Activated CD8-positive, alpha-beta T cell treated with anti-CD3 and anti-CD28 coated beads, Interleukin-2, amount 10 ng/mL, durations not matched to agents 7 days and 5 days (primary cell): ENCODE data around the gene STX4. TPM values are rescaled to one million over a fixed set of nuclear protein-coding genes. Genes with fewer than 3 reads are reported as not detected.

Experiments
- ATAC-seq: fragments of 150-1000 bp; cut with Tn5 transposase; one replicate; pipeline ENCODE4 v1.10.0; 2021; ENCODE audit warnings: moderate library complexity
- CTCF ChIA-PET: fragments of 350-600 bp; sonication (Branson Sonifier 250); formaldehyde crosslinking; loops from one replicate; lab custom pipeline; 2021; ENCODE audit warnings: antibody characterized with exemption; lab: Charles Lee
- POLR2A ChIA-PET: fragments of 350-600 bp; sonication (Branson Sonifier 250); formaldehyde crosslinking; loops from one replicate; lab custom pipeline; 2021; ENCODE audit warnings: antibody characterized with exemption; lab: Charles Lee
- DNase-seq: peaks from one replicate; pipeline ENCODE4 v3.0.0-alpha.2; 2020
- H3K27ac Mint-ChIP-seq: one replicate; pipeline ENCODE4 v1.8.0; 2021; ENCODE audit warnings: mild to moderate bottlenecking, mixed read lengths
- H3K27me3 Mint-ChIP-seq: one replicate; pipeline ENCODE4 v1.8.0; 2021; ENCODE audit warnings: low read depth, mixed read lengths
- H3K36me3 Mint-ChIP-seq: one replicate; pipeline ENCODE4 v1.8.0; 2021; ENCODE audit warnings: low read depth, mixed read lengths
- H3K4me1 Mint-ChIP-seq: one replicate; pipeline ENCODE4 v1.8.0; 2021; ENCODE audit warnings: low read depth, mixed read lengths
- H3K4me3 Mint-ChIP-seq: one replicate; pipeline ENCODE4 v1.8.0; 2021; ENCODE audit warnings: mild to moderate bottlenecking, mixed read lengths
- H3K9me3 Mint-ChIP-seq: one replicate; pipeline ENCODE4 v1.8.0; 2022; ENCODE audit warnings: mixed read lengths; ENCODE audit not compliant: insufficient read depth
- total RNA-seq, 2 experiments: library from RNA; stranded (reverse); gene quantifications; one replicate each; pipeline ENCODE4 v1.2.3, GENCODE V29; 2021

The STX4 gene
- total RNA-seq, 2 experiments from 2014 or later = 46.4 to 53.5 TPM

DNA sequence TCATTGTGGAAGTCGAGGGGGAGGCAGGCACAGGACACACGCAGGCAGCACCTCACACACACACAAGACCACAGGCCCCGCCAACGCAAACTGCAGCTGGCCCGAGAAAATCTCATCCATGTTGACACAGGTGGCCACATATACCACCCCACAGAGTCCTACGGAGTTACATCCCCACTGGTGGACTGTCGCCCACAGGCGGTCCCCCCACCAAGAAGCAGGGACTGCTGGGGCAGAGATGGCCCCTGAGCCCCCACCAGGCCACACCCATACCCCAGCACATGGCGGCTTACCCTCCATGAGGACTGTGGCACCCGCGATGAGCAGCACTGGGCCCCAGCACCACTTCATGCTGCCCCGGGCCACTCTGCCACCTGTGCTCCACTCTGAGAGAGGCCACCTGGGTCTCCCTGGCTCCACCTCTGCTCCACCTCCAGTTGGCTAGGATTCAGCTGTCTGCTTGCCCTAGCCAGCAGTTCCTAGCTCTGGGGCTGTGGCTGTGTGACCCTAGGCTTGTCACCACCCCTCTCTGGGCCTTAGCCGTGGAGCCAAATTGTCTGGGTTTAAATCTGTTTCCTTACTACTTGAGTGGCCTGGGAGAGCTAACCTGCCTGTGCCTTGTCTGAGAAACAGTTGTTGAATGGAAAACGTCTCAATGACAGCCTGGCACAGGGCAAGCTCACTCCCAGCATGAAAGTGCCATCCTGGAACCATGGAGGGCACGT is 55.3 kb downstream of the STX4 start, which contains the start of gene PRSS53:
TSS of gene PRSS53 (minus strand) at position 485 of the 725 bp plus-strand sequence. CDS start at position 351, 134 bp downstream.
- no peak within 1 kb of the TSS for H3K27ac Mint-ChIP-seq
- no peaks in the 10 kb centered on the region for H3K9me3 Mint-ChIP-seq
- no peaks in the 10 kb centered on the region for H3K27me3 Mint-ChIP-seq
- ChIA-PET POLR2A (no interaction called here), CTCF (no interaction called here)
- ATAC-seq = no peak
- H3K36me3 Mint-ChIP-seq = peaks cover 19% of the 10 kb centered on the region
- H3K4me3 Mint-ChIP-seq = no peak within 1 kb of the TSS
- no peak for DNase-seq
- H3K4me1 Mint-ChIP-seq = peaks cover 10% of the 10 kb centered on the region

DNA sequence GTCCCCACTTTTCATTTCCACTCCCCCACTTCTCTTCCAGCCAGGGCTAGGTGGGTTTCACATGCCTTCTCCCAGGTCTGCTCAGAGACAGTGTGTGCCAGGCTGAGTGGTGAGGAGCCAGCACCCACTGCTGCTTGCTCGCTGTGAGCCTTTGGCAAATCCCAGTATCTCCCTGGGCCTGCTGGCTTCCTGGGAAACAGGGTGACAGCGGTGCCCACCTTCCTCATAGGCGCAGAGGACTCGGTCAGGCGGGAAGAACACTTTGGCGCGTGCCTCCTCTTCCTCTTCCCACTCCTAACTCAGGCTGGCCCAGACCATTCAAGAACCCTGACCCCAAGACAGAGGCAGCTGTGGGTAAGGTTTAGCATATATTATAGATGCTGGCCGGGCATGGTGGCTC is 55.8 kb downstream of the STX4 start:
- Mint-ChIP-seq H3K4me1 (peaks cover 15% of the 10 kb centered on the region), H3K9me3 (no peaks in the 10 kb centered on the region), H3K27ac (no peak overlapping the region), H3K4me3 (no peak overlapping the region), H3K27me3 (no peaks in the 10 kb centered on the region), H3K36me3 (peaks cover 21% of the 10 kb centered on the region)
- no peak for DNase-seq
- no peak for ATAC-seq
- ChIA-PET CTCF (no interaction called here), POLR2A (interaction anchor here (0.7 kb wide), 1 partner anchor 28 kb away, joined by 3 read pairs; no protein-coding TSS in a partner anchor)

Other genes starting within 250 kb of the STX4 start
- 1 to 10 TPM; 1.7 to 1.9 TPM for gene ZNF629, start 246.4 kb upstream of the STX4 start, total RNA-seq
- 10 to 100 TPM; 30.3 to 34.5 TPM for gene BCL7C, start 139.5 kb upstream of the STX4 start, total RNA-seq
- gene CTF1, start 136.9 kb upstream of the STX4 start, total RNA-seq = under 1 TPM; 0.23 to 0.34 TPM
- gene FBXL19, start 110.0 kb upstream of the STX4 start, total RNA-seq = 10 to 100 TPM; 22.7 to 23.1 TPM
- gene ORAI3, start 84.5 kb upstream of the STX4 start, total RNA-seq = 10 to 100 TPM; 21.4 to 23.1 TPM
- gene SETD1A, start 75.8 kb upstream of the STX4 start, total RNA-seq = 10 to 100 TPM; 25.6 to 28.4 TPM
- gene HSD3B7, start 48.4 kb upstream of the STX4 start, total RNA-seq = 1 to 10 TPM; 6.3 to 7.8 TPM
- 1 to 10 TPM; 1.7 to 2.2 TPM for gene STX1B, start 22.9 kb upstream of the STX4 start, total RNA-seq
- 10 to 100 TPM; 20.8 to 22.2 TPM for gene ZNF668, start 40.7 kb downstream of the STX4 start, total RNA-seq
- gene ZNF646, start 40.9 kb downstream of the STX4 start, total RNA-seq = 10 to 100 TPM; 26.0 to 30.3 TPM
- gene PRSS53, start 55.4 kb downstream of the STX4 start, total RNA-seq = 1 to 10 TPM; 5.3 to 6.8 TPM
- gene VKORC1, start 61.2 kb downstream of the STX4 start, total RNA-seq = 10 to 100 TPM; 71.6 to 78.8 TPM
- 10 to 100 TPM; 38.9 TPM for gene BCKDK, start 74.8 kb downstream of the STX4 start, total RNA-seq
- 10 to 100 TPM; 58.6 to 63.8 TPM for gene KAT8, start 84.1 kb downstream of the STX4 start, total RNA-seq
- gene PRSS8, start 102.2 kb downstream of the STX4 start, total RNA-seq = not detected
- 1 to 10 TPM in 1 of 2 experiments, under 1 TPM in 1; 0.95 to 1.3 TPM for gene PRSS36, start 116.5 kb downstream of the STX4 start, total RNA-seq
- 100 to 1,000 TPM; 536 to 569 TPM for gene FUS, start 146.6 kb downstream of the STX4 start, total RNA-seq
- 10 to 100 TPM; 97.7 to 99.5 TPM for gene PYCARD, start 169.2 kb downstream of the STX4 start, total RNA-seq
- gene TRIM72, start 180.6 kb downstream of the STX4 start, total RNA-seq = not detected
- gene PYDC1, start 183.6 kb downstream of the STX4 start, total RNA-seq = not detected
- gene ITGAM, start 226.4 kb downstream of the STX4 start, total RNA-seq = 10 to 100 TPM; 15.3 to 17.7 TPM